Fibroblast of lung (primary cell): ENCODE results near the gene MIEF2.

Experiments used
- EZH2 ChIP-seq: IDR thresholded peaks from 2 replicates; pipeline ENCODE4 v1.5.1; 2012; ENCODE audit warnings: low read length, control low read depth, mild to moderate bottlenecking; ENCODE audit errors: missing control alignments
- TF ChIP-seq, protein P1 (sequence below), 2 donors: IDR thresholded peaks in 1 of 2; conservative IDR thresholded peaks in 1 of 2; 1 replicate in 1 of 2; 2 replicates in 1 of 2; pipeline ENCODE4 v1.5.1; 2011 to 2012; ENCODE audit warnings: low read length in 2 of 2, control low read depth in 1 of 2, inconsistent platforms in 1 of 2, low read depth in 1 of 2, mild to moderate bottlenecking in 1 of 2

DNA sequence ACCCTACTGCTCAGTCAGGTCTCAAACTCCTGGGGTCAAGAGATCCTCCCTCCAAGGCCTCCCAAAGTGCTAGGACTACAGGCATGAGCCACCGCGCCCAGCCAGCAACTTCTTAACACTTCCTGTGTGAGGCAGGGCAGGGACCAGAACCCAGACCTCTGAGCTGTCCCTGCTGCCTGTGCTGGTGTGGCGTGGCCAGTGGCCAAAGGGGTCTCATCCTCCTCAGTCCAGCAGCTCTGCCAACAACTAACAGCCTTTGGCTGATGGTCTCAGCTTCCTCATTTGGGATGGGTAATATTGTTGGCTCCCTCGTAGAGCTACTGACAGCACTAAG is 36.4 kb upstream of the MIEF2 start:
- no peak for TF ChIP-seq EZH2
- TF ChIP-seq, protein P1, sequence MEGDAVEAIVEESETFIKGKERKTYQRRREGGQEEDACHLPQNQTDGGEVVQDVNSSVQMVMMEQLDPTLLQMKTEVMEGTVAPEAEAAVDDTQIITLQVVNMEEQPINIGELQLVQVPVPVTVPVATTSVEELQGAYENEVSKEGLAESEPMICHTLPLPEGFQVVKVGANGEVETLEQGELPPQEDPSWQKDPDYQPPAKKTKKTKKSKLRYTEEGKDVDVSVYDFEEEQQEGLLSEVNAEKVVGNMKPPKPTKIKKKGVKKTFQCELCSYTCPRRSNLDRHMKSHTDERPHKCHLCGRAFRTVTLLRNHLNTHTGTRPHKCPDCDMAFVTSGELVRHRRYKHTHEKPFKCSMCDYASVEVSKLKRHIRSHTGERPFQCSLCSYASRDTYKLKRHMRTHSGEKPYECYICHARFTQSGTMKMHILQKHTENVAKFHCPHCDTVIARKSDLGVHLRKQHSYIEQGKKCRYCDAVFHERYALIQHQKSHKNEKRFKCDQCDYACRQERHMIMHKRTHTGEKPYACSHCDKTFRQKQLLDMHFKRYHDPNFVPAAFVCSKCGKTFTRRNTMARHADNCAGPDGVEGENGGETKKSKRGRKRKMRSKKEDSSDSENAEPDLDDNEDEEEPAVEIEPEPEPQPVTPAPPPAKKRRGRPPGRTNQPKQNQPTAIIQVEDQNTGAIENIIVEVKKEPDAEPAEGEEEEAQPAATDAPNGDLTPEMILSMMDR (conservative IDR thresholded peaks at IDR 0.05 in 1 of 2, IDR thresholded peaks at IDR 0.05 in 1 of 2; ENCODE audit: low read depth in 1 of 2, low read length in 2 of 2), result no peak
